SIG-M5 treated with dmso at 0.1 percent for 504 hours (cell line): ENCODE results near the gene ZNF385D.

ENCODE experiments used
- DNase-seq: peaks from one replicate; lab custom pipeline; 2025; ENCODE audit not compliant: unreplicated experiment; lab: John Stamatoyannopoulos, UW

The ZNF385D gene

GRCh38 chr3:21462141-21462540 is 288.9 kb downstream of the ZNF385D start:
- DNase-seq = no peak

DNA sequence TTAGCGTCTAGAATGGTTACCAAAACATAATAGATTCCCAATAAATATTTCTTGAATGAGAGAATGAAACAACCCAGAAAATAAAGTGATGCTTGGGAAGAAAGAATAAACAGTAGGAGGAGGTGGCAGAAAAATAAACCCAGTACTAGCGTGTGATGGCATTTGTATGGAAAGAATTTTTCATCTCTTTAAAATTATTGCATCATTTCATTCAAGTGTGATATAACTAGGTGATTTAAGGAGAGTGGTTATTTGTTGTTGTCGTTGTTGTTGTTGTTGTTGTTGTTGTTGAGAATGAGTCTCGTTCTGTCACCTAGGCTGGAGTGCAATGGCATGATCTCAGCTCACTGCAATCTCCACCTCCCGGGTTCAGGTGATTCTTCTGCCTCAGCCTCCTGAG is 293.9 kb downstream of the ZNF385D start:
- no peak for DNase-seq

GRCh38 chr3:21449738-21450137 is 301.3 kb downstream of the ZNF385D start:
- no peak for DNase-seq

GRCh38 chr3:21447476-21448151 is 303.4 kb downstream of the ZNF385D start:
- no peak for DNase-seq

DNA sequence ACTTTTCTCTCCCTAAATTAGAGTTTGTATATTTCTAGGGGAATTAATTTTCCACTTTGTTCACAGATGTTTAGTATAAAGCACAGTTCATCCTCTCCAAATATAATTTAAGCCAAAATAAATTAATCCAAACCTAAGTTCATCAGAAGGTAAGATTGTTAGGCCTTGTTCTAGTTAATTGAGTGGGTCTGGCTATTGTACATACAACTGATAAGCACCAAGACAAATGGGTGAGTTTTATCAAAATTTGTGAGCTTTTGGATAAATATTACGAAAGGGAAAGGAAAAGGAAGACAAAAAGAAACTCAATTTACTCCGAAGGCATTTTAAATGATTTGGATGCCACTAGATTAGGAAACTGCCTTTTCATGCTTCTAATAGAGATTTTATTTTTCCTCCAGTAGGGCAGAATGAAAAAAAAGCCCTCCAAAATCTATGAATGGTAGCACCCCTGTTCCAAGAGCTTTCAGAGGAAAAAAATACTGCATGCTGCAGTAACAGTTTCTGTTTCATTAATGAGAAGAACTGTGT is 304.0 kb downstream of the ZNF385D start:
- DNase-seq = no peak

DNA sequence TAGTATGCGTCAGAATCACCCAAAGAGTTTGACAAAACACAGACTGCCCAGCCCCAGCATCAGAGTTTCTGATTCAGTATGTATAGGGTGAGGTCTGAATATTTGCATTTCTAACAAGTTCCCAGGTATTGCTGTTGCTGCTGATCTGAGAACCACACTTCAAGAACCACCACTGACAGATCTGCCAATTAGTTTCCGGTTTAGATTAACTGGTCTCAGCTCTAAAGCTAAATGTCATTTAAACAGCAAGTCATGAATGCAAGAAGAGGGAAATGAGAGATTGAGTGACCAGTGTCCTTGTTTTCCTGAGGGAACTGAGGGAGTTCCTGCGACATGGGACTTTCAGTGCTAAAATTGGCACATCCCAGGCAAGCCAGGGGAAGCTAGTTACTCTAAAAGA is 305.0 kb downstream of the ZNF385D start:
- no peak for DNase-seq

DNA sequence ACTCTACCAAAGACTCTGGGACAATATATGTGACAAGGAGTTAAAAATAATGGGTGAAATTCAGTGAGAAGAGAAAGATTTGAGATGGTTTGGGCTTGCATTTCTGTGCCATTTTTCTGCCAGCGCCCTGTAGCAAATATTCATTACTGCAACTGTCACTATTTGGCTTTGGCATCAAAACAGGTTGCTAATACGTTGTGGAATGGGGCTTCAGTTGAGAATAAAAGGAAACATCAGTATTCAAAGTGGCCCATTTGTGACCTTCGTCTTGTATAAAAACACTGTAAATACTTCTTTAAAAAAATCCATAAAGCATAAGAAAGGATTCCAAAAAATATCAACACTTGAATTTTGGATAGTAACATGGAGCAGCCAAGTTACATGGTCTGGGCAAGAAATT is 309.2 kb downstream of the ZNF385D start:
- no peak for DNase-seq

DNA sequence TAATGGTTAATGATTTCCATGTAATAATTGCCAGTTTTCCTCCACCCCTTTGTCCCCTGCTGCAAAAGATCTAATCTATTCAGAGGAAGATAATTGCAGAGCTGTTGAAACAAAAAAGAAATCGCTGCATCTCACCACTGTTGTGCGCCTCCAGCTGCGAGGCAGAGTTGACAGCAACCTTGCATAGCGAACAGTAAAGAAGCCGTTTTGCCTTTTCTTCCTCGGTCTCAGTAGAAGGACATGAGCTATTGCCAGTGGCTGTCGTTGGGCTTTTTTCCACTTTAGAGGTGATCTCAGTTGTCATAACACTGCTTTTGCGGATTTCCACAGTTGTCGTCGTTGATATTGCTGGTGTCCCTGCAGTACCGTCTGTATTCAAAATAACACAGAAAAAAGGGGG is 314.2 kb downstream of the ZNF385D start:
- DNase-seq = no peak

DNA sequence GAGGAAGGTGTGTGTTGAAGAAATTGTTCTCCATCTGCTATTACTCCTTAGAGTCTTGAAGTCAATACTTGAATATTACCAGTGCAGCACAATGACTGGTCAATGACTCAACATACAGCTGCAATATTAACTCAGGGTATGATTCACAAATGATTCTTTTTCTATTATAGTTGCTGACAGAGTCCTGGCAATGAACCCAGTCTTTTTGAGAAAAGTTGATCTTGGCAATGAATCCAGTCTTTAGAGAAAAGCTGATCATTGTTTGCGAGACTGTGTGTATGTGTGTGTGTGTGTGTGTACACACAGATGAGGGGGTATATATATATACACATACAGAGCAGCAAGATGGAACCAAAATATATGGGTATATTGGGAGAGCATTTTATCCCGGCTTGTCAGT is 315.1 kb downstream of the ZNF385D start:
- DNase-seq = no peak

DNA sequence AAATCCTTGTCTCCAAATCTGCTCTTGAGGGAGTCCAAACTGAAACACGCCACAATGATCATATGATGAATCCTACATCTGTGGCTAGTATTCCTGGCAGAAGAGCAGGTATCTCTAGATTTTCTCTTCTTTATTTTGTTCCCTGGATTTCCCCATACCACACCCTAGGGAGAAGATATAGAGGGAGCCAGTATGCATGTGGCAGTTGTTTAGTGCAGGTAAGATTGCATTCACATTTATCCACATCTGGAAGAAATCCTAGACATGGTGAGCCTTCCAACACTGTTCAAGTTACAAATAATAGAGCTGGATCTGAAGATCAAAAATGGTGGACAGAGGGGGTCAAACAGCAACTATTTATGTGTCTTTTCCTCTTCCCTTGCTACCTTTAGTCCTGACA is 316.7 kb downstream of the ZNF385D start:
- no peak for DNase-seq

DNA sequence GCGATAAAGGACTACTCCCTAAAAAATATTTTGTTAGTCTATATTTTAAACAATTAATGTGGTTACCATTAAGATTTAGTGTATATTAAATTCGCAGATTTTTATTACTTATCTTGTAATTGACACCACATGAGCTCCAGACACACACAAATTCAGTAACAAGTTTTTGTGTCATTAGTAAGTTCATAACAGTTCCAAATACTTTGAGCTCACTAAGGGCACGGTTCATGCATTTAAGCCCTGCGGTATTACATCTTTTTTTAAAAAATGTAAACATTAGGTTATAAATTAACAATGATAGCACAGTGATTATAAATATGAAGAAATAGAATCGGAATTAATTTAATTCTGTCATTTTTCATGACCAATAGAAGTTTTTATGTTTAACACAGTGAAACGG is 317.3 kb downstream of the ZNF385D start:
- no peak for DNase-seq

- DNase-seq = no peak
Observed at GRCh38 chr3:21426920-21427319, 324.1 kb downstream of the ZNF385D start.

DNA sequence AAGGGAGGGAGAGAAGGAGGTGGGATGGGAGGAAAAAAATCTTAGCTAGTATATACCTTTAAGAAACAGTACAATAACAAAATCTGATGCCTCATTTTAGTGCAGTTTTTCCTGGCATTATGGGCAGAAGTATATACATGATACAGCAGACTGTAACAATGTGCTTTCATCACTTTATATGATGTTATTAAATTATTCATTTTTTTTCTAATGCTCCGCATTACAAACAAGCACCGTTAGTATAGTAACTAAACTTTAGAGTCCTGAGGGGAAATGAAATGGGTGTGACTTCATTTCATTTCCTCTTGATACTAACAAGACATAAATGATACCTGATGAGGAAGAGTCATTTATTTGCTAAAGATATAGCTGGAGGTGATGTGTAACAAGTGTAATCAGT is 325.3 kb downstream of the ZNF385D start:
- DNase-seq = no peak

- no peak for DNase-seq
Observed at GRCh38 chr3:21421096-21421495, 329.9 kb downstream of the ZNF385D start.

- no peak for DNase-seq
Observed at GRCh38 chr3:21417991-21418390, 333.0 kb downstream of the ZNF385D start.

DNA sequence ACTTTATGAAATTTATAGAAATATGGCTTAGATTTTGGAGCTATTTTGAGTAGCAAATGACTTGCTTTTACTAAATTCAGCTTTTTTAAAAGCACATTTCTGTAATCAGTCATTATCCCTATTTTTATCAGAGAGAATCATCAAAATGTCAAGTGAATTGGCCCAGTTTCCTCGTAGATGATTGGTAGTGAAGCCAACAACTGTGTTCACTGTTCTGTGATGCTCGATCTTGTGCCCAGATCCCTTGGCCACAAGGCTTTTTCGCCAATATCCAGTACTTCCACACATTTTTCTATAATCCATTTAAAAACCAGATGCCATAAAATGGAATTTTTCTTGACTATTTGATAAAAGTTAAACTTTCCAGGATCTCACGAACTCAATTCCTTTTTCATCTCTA is 336.5 kb downstream of the ZNF385D start:
- DNase-seq = no peak

- no peak for DNase-seq
Observed at GRCh38 chr3:21411058-21411457, 340.0 kb downstream of the ZNF385D start.

DNA sequence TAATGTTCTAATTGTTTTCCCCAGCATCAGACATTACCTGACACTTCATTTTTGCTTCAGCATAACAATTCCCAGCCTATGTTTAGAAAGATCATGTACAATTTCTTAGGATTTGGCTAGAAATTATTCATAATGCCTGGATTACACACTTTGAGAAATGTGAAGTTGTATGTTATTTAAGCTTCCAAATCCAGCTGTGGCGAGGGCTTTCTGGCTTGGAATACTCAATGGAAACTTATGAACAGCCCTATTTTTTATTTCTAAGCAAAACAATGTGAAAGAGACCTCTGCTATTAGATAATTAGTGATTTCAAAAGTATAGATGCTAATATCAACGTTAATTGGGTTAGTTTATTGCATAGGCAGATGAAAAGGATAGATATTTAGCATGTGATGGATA is 341.6 kb downstream of the ZNF385D start:
- no peak for DNase-seq

DNA sequence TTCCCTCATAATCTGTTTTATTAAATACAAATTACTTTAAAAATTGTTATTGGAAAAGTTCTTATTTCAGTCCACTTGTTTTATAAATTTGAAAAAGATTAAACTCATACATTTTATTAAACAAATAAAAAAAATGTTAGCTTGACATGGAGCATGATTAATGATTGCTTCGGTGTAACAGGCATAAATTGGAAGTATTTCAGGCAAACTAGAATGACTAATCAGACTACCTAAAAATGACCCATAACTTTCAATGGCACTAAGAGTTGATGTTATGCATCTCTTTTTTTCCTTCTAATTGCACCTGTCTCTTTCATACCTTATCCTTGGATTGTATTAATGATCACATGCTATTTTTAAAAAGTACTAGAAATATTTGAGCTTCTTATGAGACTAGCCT is 343.3 kb downstream of the ZNF385D start:
- no peak for DNase-seq

DNA sequence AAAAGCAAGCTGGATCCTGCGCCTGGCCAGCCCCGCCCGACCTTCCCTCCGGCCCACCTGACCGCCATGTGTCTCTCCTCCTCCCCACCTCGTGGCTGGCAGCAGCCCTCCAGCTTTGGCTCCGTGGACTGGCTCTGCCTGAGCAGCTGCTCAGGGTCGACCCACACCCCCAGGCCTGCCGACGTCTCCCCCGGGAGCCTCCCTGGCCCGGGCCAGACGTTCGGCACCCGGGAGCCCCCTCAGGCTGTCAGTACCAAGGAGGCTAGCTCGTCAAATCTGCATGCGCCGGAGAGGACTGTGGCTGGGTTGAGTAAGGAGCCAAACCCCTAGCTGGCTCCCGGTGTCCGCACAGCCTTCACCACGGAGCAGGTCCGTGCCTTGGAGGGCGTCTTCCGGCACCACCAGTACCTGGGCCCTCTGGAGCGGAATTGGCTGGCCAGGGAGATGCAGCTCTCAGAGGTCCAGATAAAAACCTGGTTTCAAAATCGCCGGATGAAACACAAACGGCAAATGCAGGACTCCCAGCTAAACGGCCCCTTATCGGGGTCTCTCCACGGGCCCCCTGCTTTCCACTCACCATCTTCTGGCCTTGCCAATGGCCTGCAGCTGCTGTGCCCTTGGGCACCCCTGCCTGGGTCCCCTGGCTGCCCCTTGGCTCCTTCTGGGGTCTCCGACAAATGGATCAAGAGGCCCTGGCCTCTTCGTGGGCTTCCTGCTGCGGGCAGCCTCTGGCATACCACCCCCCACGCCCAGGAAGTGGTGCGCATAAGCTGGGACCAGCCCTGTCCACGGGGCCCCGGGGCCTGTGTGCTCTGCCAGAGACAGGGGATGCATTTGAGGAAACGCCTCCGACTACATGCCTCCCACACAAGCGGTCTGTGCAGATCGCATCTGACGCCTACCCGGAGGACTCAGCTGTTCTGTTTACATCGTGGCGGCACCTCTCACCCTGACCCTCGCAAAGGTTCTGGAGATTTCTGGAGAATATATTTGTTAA is 345.0 kb downstream of the ZNF385D start:
- no peak for DNase-seq

- no peak for DNase-seq
Observed at GRCh38 chr3:21398461-21398860, 352.5 kb downstream of the ZNF385D start.

DNA sequence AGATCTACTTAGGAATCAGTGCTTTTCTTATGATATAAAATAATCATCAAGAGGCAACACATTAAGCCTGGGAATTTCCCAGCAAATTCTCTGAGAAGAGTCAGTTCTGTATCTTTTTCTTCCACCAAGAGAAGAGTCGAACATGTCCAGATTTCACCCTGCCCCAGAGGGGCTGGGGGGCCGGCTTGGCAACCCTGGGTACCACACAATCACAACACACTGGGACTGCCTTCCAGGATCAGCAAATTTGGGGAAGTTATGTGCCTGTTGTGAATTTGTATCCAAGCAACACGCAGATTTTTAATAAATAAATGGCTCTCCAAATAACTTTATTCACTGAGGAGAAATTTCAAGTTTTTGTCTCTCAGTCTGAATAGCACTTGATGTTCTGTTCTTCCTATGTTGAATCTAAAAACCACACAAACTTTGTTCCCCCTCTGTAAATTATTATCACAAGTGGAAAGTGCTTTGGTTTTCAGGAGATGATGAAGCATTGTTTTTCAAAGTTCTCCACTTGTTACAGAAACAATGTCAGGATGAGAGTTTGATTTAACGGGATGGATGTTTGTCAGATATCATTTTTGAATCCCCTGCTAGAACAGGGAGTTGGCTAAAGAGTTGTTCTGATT is 357.2 kb downstream of the ZNF385D start:
- DNase-seq = no peak
